ENCODE results near the gene KPNA4.
"Not testable (repeated sequence)": the region's sequence is repeated elsewhere in the genome, so short reads cannot be mapped to it uniquely, and the experiment has no call there.

The KPNA4 gene, protein sequence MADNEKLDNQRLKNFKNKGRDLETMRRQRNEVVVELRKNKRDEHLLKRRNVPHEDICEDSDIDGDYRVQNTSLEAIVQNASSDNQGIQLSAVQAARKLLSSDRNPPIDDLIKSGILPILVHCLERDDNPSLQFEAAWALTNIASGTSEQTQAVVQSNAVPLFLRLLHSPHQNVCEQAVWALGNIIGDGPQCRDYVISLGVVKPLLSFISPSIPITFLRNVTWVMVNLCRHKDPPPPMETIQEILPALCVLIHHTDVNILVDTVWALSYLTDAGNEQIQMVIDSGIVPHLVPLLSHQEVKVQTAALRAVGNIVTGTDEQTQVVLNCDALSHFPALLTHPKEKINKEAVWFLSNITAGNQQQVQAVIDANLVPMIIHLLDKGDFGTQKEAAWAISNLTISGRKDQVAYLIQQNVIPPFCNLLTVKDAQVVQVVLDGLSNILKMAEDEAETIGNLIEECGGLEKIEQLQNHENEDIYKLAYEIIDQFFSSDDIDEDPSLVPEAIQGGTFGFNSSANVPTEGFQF

DNA sequence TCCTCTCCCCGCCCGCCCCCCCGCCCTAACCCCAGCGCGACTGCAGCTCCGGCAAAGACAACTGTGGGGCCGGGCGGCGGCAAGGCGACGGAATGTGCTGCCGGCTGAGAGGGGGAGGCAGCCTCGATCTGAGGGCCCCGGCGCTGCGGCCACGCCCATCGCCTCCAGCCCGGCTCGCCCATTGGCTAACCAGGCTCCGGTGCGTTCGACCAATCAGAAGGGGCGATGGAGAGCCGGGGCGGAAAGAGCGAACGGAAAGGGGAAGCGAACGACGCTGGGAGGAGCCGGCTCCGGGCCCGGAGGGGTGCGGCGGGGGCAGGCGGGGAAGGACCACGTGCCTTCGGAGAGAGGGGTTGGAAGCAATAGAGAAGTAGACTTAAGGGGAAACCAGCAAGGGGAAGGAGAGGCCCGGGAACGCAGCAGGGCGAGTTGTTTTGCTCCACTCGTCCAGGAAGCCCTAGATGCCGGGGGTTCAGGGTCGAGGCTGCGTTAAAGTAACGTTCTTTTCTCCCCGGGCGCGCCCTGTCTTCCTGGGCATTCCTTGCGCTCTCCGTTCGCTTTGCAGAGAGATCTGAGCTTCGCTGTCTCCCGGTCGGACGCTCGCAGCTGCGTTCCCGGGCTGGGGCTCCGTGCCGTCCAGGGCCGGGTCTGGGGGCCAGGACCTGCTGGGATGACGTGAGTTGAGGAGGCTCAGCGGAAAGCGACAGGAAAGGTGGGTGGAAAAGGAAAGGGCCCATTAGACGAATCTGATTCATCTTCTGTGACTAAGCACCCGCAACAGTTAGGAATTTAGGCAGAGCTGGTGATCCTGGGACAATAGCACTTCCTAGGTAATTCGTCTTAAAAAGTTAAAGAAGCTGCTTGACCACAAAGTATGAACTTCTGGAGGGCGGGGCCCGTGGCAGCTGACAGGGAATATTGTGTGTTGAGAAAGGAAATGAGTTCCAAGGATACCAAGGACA is at the start of gene KPNA4:
Gene KPNA4 (minus strand): TSS at position 130 of the 962 bp plus-strand sequence. CDS start 289 bp downstream, outside the sequence.
- DNase-seq (ENCODE audit: low spot score), result peak; percentile 92

DNA sequence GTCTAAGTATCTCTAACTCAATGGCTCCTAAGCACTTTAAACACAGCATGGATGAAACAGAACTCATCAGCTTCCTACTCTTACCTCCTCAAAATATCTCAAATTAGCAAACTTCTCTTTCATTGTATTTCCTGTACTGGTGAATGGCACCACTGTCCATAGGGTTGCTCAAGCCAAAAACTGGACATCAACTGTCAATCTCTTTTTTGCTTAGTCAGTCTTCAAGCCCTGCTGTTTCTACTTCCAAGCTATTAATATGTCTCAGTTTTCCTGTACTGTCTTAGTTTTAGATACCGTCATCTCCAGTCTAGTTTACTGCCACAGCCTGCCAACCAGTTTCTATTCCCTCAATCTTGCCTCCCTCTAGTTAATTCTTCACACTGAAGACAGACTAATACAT is 48.3 kb upstream of the KPNA4 start:
- no peak for DNase-seq (ENCODE audit: low spot score)

DNA sequence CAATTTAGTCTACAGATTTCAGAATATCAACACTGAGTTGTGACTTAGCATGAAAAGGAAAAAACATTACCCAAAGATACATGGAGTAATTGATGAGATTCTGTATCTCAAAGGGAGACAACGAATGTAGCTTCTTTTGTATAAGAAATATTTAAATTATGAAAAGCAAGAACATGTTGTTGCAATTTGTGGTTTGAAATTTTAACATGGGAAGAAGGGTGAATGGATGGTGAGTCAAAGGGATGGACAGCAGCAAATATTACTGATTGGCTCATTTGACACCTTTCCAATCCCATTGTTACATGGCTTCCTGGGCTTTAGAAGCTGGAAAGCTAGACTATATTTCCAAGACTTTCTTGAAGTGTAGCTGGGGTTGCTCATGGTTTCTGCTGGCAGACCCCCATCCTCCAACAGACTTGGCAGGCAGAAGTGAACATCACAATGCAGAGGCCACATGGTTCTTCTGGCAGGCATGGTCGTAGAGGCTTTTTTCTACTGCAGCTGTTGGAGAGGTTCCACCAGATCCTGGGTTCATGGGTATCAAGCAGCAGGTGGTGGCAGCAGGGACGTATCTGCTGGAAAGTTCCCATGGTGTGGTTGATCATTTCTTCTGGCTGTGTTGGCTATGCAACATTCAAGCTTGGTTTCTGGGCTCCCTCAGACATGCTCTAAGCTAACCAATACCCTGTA is 47.2 kb upstream of the KPNA4 start:
- DNase-seq (ENCODE audit: low spot score), result no peak

DNA sequence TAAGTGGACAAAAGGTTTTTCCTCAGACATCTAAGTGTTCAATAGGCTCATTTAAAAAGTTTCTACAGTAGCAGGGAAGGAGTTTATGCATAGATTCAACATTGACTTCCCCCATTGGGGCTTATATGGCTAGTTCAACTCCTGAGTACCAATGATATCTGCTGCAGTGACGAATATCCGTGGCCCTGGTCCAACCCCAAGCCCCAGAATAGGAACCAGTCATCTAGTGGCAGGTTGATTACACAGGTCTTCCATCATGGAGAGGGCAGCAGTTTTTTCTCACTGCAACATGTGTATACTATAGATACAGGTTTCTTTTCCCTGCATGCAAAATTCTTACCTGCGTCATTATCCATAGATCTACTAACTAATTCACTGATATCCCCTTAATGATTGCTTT is 45.8 kb upstream of the KPNA4 start:
- no peak for DNase-seq (ENCODE audit: low spot score)

DNA sequence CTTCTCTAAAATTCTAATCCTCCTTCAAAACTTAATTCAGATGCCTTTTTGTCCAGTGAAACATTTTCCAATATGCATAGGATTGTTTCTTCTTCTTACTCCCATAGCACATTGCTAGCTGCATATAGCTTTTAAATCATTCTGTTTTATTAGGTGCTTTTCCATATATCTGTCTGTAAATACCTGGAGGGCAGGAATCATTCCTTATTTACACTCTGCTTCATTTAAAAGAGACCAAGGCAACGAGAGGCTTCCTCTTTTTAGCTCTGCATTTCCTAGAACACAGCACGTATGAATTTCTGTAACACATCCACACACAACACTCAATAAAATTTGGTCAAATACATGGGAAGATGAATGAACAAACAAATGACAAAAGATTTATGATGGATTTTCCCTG is 43.5 kb upstream of the KPNA4 start:
- no peak for DNase-seq (ENCODE audit: low spot score)

DNA sequence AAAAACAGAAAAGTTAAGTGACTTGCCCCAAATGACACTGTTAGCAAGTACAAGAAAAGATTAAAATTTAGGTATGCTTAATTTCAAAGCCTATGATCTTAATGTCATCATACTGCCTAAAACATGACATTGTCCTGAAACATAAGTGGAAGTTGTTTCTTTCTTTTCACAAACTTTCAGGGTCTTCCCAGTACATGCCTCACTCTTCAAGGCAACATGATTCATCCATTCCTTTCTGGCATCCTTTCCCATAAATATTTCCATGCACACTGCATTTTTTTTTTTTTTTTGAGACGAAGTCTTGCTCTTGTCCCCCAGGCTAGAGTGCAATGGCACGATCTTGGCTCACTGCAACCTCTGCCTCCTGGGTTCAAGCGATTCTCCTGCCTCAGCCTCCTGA is 42.5 kb upstream of the KPNA4 start:
- DNase-seq (ENCODE audit: low spot score), result no peak

DNA sequence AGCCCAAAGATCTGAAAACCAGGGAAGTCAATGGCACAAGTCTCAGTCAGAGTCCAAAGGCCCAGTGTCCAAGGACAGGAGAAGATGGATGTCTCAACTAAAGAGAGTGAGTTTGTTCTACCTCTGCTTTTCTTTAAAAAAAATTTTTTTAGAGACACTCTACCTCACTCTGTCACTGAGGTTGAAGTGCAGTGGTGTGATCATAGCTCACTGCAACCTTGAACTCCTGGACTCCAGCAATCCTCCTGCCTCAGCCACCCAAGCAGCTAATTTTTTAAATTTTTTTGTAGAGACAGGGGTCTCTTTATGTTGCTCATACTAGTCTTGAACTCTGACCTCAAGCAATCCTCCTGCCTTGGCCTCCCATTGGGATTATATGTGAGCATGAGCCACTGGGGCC is 39.9 kb upstream of the KPNA4 start:
- no peak for DNase-seq (ENCODE audit: low spot score)

DNA sequence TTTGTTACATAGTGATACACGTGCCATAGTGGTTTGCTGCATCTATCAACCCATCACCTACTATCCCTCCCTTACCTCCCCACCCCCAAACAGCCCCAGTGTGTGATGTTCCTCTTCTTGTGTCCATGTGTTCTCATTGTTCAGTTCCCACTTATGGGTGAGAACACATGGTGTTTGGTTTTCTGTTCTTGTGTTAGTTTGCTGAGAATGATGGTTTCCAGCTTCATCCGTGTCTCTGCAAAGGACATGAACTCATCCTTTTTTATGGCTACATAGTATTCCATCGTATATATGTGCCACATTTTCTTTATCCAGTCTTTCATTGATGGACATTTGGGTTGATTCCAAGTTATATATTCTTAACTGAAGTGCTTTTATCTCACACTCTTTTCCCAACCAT is 38.5 kb upstream of the KPNA4 start:
- not testable (repeated sequence) for DNase-seq (ENCODE audit: low spot score)

DNA sequence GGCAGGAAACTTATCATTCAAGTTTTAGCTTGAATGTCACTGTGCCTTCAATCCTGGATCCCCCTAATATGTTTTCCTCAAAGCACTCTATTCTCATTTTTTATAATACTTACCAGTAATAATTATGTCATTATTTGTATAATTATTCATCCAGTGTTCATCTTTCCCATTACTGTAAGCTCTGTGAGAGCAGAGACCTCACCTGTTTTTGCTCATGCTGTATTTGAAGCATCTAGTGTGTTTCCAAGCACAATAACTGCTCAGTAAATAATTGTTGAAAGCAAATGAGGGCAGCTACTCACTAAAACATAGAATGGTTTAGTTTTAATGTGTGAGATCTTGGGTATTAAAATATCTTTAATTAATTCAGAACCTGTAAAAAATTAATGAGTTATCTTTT is 36.9 kb upstream of the KPNA4 start:
- no peak for DNase-seq (ENCODE audit: low spot score)

DNA sequence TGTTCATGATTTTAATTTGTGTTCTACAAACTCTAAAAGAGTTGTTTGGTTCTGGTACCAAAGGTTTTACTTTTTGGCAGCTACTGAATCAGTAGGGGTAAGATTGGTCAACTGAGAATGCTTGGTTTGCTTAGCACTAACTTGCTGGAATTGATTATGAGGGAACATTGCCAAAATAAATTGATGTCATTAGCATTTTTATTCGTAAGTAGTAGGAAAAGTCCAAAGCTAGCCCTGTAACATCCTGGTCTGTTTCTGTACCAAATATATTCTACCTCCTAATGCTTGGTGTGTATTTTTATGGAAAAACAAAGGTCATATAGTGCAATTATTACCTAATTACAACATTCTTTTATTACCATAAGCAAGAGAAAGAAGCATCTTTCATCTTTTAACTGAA is 35.9 kb upstream of the KPNA4 start:
- DNase-seq (ENCODE audit: low spot score), result no peak

DNA sequence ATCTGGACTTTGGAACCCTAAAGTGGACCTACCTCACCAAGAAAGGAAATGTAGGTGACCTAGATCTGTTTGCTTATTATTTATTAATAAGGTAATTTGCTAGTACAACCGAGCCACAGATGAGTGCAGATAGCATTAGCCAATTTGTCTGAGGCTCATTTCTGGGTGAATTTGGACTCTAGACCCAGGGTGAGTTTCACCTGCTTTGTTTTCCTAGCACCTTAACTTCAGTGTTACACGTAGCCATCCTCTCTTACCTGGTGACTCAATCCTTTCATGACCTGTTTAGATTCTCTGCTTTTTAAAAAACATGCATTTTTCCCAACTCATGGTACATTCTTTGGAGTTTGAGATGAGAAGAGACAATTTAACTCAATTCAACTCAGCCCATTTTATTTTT is 33.5 kb upstream of the KPNA4 start:
- DNase-seq (ENCODE audit: low spot score), result no peak

DNA sequence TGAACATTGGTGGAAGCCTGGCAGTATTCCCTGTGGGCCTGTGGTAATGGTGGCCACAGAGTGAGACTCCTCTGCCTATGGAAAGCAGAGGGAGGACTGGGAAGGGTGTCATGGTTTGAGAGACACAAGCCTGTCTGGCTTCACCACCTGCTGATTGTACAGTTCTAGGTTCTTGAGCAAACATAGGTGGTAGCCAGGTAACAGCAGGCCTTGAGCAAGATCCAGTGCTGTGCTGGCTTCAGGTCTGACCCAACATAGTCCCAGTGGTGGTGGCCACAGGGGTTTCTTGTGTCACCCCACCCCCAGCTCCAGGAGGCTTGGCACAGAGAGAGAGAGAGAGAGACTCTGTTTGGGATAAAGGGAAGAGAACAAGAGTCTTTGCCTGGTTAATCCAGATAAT is 22.7 kb upstream of the KPNA4 start:
- DNase-seq (ENCODE audit: low spot score), result no peak

DNA sequence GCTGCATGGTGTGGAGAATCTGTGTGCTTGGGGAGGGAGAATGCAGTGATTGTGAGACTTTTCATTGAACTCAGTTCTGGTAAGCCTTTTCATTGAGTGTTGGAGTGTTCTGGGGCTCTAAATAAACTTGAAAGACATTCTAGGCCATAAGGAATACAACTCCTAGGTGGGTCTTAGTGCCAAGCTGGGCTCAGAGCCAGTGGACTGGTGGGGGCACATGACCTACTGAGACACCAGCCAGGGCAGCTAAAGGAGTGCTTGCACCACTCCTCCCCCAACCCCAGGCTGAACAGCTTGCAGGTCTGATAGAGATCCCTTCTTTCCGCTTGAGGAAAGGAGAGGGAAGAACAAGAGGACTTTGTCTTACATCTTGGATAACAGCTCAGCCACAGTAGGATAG is 21.7 kb upstream of the KPNA4 start:
- no peak for DNase-seq (ENCODE audit: low spot score)

DNA sequence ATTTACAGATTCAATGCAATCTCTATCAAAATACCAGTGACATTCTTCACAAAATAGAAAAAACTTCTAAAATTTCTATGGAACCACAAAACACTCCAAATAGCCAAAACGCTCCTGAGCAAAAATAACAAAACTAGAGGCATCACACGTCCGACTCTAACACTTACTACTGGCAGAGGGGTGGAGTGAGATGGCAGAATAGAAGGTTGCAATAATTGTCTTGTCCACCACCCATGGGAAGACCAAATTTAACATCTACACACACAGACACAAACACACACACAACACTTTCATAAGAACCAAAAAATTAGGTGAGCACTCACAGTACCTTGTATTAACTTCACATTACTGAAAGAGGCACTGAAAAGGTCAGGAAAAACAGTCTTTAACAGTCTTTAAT is 21.3 kb upstream of the KPNA4 start:
- no peak for DNase-seq (ENCODE audit: low spot score)

DNA sequence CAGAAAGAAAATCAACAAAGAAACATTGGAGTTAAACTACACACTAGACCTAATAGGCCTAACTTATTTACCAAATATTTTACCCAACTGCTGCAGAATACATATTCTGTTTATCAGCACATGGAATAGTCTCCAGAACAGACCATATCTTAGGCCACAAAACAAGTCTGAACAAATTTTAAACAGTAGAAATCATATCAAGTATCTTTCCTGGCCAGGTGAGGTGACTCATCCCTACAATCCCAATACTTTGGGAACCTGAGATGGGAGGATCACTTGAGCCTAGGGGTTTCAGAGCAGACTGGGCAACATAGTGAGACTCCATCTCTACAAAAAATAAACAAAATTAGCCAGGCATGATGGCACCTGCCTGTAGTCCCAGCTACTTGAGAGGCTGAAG is 18.1 kb upstream of the KPNA4 start:
- no peak for DNase-seq (ENCODE audit: low spot score)

DNA sequence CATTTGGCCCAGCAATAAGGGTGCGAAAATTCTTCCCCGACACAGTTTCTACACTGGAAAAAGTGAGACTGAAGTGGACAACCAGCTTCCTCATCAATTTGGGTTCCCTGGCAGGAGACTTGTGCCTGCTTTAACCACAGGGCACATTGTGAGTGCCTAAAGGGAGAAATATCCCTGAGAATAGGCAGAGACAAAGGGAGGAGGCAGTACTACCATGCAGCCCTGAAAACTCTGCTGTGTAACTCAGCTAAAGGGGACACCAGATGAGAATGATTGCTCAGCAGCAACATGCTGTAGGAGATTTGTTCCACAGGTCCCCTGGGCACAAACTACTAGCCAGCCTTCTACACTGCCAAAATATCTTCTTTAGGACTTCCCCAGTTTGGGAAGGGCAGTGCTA is 15.6 kb upstream of the KPNA4 start:
- DNase-seq (ENCODE audit: low spot score), result no peak

DNA sequence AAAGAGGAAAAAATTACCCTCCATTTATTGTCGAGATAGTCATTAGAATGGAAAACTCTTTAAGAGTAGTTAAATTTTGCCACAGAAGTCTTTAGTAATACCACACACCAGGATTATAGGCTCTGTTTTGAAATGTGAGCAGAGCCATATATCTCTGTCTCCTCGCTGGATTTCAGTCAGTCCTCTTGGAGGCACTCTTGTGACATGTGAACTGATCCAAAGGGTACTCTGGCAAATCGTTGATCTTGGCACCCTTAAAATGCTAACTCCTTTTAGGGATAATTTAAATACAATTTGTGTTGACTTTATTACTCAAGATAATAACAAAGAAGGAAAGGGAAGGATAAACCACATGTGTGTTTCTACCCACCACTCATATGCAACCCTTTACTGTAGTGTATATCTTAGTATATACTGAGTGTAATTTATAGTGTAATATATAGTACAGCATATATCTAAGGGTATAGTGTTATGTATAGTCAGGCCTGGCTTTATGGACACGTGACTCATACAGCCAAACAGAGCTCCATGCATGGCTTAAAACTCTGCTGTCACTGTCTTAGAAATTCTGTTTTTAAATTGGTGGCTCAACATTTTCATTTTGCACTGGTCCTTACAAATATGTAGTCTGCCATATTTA is 12.3 kb upstream of the KPNA4 start:
- peak; percentile 38 for DNase-seq (ENCODE audit: low spot score)

DNA sequence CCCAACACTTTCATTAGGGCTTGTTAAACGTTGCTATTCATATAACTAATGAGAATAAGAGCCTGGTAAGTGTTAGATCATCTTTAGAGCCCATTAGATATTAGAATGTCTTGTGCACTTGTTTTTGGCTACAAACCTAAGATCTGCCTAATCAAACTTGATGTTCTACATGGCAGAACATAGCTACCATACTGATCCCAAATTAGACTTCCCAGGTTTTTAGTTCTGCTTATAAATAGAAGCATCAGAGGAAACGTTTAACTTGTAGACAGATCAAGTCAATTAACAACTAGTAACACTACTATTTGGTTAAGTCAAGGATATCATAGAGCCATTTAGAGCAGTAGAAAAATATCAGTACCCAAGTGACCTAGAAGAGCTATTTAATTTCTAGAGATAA is 11.7 kb upstream of the KPNA4 start:
- DNase-seq (ENCODE audit: low spot score), result no peak

DNA sequence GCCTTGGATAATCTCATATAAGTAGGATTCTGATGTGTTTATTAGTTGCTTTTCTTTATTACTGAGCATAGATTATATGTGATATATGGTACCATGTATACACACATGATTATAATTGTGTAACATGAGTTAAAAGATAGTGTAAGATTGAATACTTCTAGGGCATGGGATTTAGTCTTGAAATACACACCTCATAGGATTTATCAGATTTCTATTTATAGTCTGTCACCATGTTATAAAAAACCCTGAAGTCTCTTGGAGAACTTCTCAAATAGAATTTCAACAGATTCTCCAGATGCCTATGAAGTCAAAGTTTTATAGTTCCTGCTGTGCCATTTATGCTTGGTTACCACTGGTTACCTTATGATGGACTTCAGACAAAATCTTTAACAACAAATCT is 11.2 kb upstream of the KPNA4 start:
- no peak for DNase-seq (ENCODE audit: low spot score)

DNA sequence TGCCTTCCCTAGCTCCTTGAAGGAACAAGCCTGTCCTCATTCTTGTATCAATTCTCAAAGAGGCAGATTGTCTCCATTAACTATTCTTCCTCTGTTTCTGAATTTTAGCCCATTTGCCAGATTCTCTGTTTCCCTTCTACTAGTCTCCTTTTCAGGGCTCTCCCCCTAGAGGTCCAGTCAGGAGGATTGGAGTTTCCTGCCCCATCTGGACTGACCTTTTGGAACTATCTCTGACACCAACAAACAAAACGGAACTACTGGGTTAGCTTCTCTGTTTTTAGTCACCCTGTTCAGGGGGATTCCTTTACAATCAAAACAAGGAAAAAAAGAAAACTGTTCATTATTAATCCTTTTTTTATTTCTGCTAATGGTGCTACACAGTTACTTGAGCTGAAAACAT is 10.2 kb upstream of the KPNA4 start:
- DNase-seq (ENCODE audit: low spot score), result no peak

DNA sequence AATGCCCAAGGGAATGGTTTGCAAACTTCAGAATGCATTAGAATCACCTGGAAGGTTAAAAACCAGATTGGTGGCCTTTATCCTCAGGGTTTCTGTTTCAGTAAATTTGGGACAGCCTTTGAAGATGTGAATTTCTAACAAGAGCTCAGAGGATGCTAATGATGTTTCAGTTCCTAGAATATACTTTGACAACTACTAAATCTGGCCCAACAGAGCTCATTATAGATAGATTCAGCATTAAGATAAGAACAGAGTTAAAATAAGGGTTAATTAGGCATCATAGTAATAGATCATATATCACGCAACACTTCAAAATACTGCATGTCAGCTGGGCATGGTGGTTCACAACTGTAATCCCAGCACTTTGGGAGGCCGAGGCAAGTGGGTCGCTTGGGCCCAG is 9.3 kb upstream of the KPNA4 start:
- no peak for DNase-seq (ENCODE audit: low spot score)
